DND-41 (cell line): ENCODE data around the gene CHTF8.

ENCODE experiments used
- ATAC-seq: fragments of 200-7000 bp; cut with Tn5 transposase; 3 replicates; pipeline ENCODE4 v1.9.1; 2021; ENCODE audit warnings: low read depth; ENCODE audit not compliant: insufficient read depth
- DNase-seq: peaks from one replicate; pipeline ENCODE4 v3.0.0-alpha.2; 2020
- H2AFZ ChIP-seq: 2 replicates; pipeline ENCODE4 v1.6.0; 2012; ENCODE audit warnings: low read depth, low read length
- H3K27ac ChIP-seq: 2 replicates; pipeline ENCODE4 v1.5.1; 2012; ENCODE audit warnings: low read length, inconsistent platforms
- H3K27me3 ChIP-seq: fragments of 200-600 bp; sonication (generic); 2 replicates; pipeline ENCODE4 v1.6.0; 2012; ENCODE audit warnings: low read length, mild to moderate bottlenecking, inconsistent platforms; ENCODE audit not compliant: insufficient read depth, poor library complexity
- H3K36me3 ChIP-seq: 2 replicates; pipeline ENCODE4 v1.5.1; 2012; ENCODE audit warnings: low read length, inconsistent platforms; ENCODE audit not compliant: insufficient read depth
- H3K4me1 ChIP-seq: 2 replicates; pipeline ENCODE4 v1.5.1; 2012; ENCODE audit warnings: mild to moderate bottlenecking, low read length; ENCODE audit not compliant: insufficient read depth
- H3K4me2 ChIP-seq: 2 replicates; pipeline ENCODE4 v1.6.0; 2012; ENCODE audit warnings: mild to moderate bottlenecking, moderate library complexity, low read length, inconsistent platforms; ENCODE audit not compliant: insufficient read depth
- H3K4me3 ChIP-seq, 2 experiments: fragments of 200-600 bp in 1 of 2; shearing (Covaris generic) in 1 of 2; 2 replicates each; pipeline ENCODE4 v1.5.1; 2012 to 2016; ENCODE audit warnings: inconsistent platforms in 2 of 2, low read length in 2 of 2, mild to moderate bottlenecking in 2 of 2, low read depth in 1 of 2, moderate library complexity in 1 of 2
- H3K79me2 ChIP-seq: 2 replicates; pipeline ENCODE4 v1.6.0; 2012; ENCODE audit warnings: low read length, inconsistent platforms; ENCODE audit not compliant: insufficient read depth
- H3K9ac ChIP-seq: 2 replicates; pipeline ENCODE4 v1.6.0; 2012; ENCODE audit warnings: low read depth, mild to moderate bottlenecking, inconsistent platforms, low read length, moderate library complexity
- H3K9me3 ChIP-seq: 2 replicates; pipeline ENCODE4 v1.5.1; 2012; ENCODE audit warnings: low read length, moderate library complexity, mild to moderate bottlenecking, inconsistent platforms; ENCODE audit not compliant: insufficient read depth, severe bottlenecking
- H4K20me1 ChIP-seq: 2 replicates; pipeline ENCODE4 v1.6.0; 2012; ENCODE audit warnings: low read length; ENCODE audit not compliant: insufficient read depth
- EZH2 ChIP-seq: IDR thresholded peaks from 3 replicates; pipeline ENCODE4 v1.6.1; 2012; ENCODE audit warnings: borderline replicate concordance, low read depth, mild to moderate bottlenecking, moderate library complexity, low read length, inconsistent platforms; ENCODE audit not compliant: severe bottlenecking
- TF ChIP-seq, protein P1 (sequence below): IDR thresholded peaks from 2 replicates; pipeline ENCODE4 v1.5.1; 2012; ENCODE audit warnings: borderline replicate concordance, low read length, moderate library complexity, mild to moderate bottlenecking; ENCODE audit not compliant: poor library complexity, severe bottlenecking; ENCODE audit errors: extremely low read depth

Gene CHTF8

DNA sequence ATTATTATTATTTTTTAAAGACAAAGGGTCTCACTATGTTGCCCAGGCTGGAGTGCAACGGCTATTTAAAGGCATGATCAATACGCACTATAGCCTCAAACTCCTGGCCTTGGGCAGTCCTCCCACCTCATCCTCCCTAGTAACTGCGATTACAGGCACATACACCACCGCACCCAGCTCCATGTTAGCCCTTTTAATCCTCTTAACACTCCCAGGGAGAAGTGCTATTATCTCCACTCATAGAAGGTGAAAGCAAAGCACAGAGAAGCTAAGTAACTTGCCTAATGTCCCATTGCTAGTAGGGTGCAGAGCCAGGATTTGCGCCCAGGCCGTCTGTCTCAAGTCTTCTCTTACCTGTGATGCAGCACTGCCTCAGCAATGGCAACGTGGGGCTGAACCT, 22.0 kb downstream of the CHTF8 start:
- Histone ChIP-seq H3K9ac (no peak overlapping the region), H3K79me2 (no peaks in the 10 kb centered on the region), H3K4me2 (no peak overlapping the region), H4K20me1 (peaks cover 65% of the 10 kb centered on the region), H3K9me3 (no peaks in the 10 kb centered on the region), H3K4me1 (peaks cover 14% of the 10 kb centered on the region), H3K4me3 (no peak overlapping the region), H2AFZ (no peak overlapping the region), H3K27me3 (peaks cover 14% of the 10 kb centered on the region), H3K27ac (no peak overlapping the region), H3K36me3 (peaks cover 38% of the 10 kb centered on the region)
- no peak for ATAC-seq
- TF ChIP-seq, protein P1, sequence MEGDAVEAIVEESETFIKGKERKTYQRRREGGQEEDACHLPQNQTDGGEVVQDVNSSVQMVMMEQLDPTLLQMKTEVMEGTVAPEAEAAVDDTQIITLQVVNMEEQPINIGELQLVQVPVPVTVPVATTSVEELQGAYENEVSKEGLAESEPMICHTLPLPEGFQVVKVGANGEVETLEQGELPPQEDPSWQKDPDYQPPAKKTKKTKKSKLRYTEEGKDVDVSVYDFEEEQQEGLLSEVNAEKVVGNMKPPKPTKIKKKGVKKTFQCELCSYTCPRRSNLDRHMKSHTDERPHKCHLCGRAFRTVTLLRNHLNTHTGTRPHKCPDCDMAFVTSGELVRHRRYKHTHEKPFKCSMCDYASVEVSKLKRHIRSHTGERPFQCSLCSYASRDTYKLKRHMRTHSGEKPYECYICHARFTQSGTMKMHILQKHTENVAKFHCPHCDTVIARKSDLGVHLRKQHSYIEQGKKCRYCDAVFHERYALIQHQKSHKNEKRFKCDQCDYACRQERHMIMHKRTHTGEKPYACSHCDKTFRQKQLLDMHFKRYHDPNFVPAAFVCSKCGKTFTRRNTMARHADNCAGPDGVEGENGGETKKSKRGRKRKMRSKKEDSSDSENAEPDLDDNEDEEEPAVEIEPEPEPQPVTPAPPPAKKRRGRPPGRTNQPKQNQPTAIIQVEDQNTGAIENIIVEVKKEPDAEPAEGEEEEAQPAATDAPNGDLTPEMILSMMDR: no peak
- TF ChIP-seq EZH2: no peak
- no peak for DNase-seq

DNA sequence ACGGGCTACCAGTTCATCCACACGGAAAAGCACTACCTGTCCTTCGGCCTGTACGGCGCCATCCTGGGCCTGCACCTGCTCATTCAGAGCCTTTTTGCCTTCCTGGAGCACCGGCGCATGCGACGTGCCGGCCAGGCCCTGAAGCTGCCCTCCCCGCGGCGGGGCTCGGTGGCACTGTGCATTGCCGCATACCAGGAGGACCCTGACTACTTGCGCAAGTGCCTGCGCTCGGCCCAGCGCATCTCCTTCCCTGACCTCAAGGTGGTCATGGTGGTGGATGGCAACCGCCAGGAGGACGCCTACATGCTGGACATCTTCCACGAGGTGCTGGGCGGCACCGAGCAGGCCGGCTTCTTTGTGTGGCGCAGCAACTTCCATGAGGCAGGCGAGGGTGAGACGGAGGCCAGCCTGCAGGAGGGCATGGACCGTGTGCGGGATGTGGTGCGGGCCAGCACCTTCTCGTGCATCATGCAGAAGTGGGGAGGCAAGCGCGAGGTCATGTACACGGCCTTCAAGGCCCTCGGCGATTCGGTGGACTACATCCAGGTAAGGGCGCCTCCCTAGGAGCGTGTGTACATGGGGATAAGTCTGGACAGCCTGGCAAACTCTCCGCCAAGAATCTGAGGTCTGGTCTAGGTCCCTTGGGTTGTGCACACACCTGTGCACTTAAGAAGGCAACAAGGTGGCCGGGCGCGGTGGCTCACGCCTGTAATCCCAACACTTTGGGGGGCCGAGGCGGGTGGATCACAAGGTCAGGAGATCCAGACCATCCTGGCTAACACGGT, 22.7 kb downstream of the CHTF8 start:
- H3K9me3 ChIP-seq: no peaks in the 10 kb centered on the region
- H3K9ac ChIP-seq: no peak overlapping the region
- H3K79me2 ChIP-seq: no peaks in the 10 kb centered on the region
- peaks cover 18% of the 10 kb centered on the region for H3K4me1 ChIP-seq
- no peak overlapping the region for H2AFZ ChIP-seq
- ATAC-seq (no peak), DNase-seq (no peak)
- TF ChIP-seq, protein P1: no peak
- TF ChIP-seq EZH2: no peak
- peaks cover 31% of the 10 kb centered on the region for H3K36me3 ChIP-seq
- H3K4me2 ChIP-seq: no peak overlapping the region
- H3K27ac ChIP-seq: no peak overlapping the region
- peaks cover 59% of the 10 kb centered on the region for H4K20me1 ChIP-seq
- peaks cover 17% of the 10 kb centered on the region for H3K27me3 ChIP-seq
- H3K4me3 ChIP-seq: no peak overlapping the region

DNA sequence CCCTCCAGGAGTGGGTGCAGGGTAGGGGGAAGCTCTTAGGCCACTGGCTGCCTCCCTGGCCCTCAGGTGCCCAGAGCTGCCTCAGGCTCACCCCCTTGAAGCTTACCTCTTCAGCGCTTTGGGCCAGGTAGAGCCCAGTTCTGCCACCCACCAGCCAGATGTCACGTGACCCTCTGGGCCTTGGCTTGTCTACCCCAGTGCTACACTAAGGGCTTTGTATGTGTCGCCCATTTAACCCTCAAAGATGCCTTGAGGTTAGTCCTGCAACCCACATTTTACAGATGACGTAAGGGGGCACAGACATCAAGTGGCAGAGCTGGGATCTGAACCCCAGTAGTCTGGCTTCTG, 23.5 kb downstream of the CHTF8 start:
- no peak overlapping the region for H3K4me2 ChIP-seq
- H3K9me3 ChIP-seq: no peaks in the 10 kb centered on the region
- no peak for DNase-seq
- H4K20me1 ChIP-seq: peaks cover 51% of the 10 kb centered on the region
- no peak overlapping the region for H3K4me3 ChIP-seq
- peaks cover 18% of the 10 kb centered on the region for H3K4me1 ChIP-seq
- ATAC-seq: no peak
- no peaks in the 10 kb centered on the region for H3K79me2 ChIP-seq
- H3K9ac ChIP-seq: no peak overlapping the region
- H3K36me3 ChIP-seq: peaks cover 23% of the 10 kb centered on the region
- TF ChIP-seq, protein P1: no peak
- no peak for TF ChIP-seq EZH2
- no peak overlapping the region for H2AFZ ChIP-seq
- no peak overlapping the region for H3K27ac ChIP-seq
- peaks cover 18% of the 10 kb centered on the region for H3K27me3 ChIP-seq
